Stimulated activated CD4-positive, alpha-beta T cell treated with anti-CD3 and anti-CD28 coated beads, Interleukin-1b, Interleukin-23, amount 100 ng/mL, for 48 hours (primary cell): ENCODE results near the gene C9orf78.

ENCODE experiments used
- DNase-seq: peaks from one replicate; pipeline ENCODE4 v3.0.0-alpha.2; 2020

The C9orf78 gene

GRCh38 chr9:129867136-129868022 is 32.3 kb upstream of the C9orf78 start:
- peak; percentile 49 for DNase-seq

- DNase-seq, result peak; percentile 47
Measured at GRCh38 chr9:129866394-129867135, 31.5 kb upstream of the C9orf78 start.

- DNase-seq, result no peak
Measured at GRCh38 chr9:129865668-129866320, 30.7 kb upstream of the C9orf78 start.

- DNase-seq, result no peak
Measured at GRCh38 chr9:129864991-129865647, 30.0 kb upstream of the C9orf78 start.

- peak; percentile 76 for DNase-seq
Measured at GRCh38 chr9:129863059-129863690, 28.1 kb upstream of the C9orf78 start.

- DNase-seq, result no peak
Measured at GRCh38 chr9:129861447-129861827, 26.4 kb upstream of the C9orf78 start.

- peak; percentile 48 for DNase-seq
Measured at GRCh38 chr9:129860653-129861446, 25.8 kb upstream of the C9orf78 start.

GRCh38 chr9:129858167-129858962 is 23.3 kb upstream of the C9orf78 start:
- DNase-seq, result no peak

GRCh38 chr9:129857207-129857606 is 22.1 kb upstream of the C9orf78 start:
- no peak for DNase-seq

- DNase-seq, result no peak
Measured at GRCh38 chr9:129854588-129855110, 19.6 kb upstream of the C9orf78 start.

GRCh38 chr9:129853614-129854013 is 18.5 kb upstream of the C9orf78 start:
- DNase-seq, result no peak

GRCh38 chr9:129852579-129852978 is 17.5 kb upstream of the C9orf78 start:
- no peak for DNase-seq

GRCh38 chr9:129851821-129852220 is 16.7 kb upstream of the C9orf78 start:
- no peak for DNase-seq

GRCh38 chr9:129850821-129851550 is 15.9 kb upstream of the C9orf78 start:
- no peak for DNase-seq

GRCh38 chr9:129849901-129850300 is 14.8 kb upstream of the C9orf78 start:
- DNase-seq, result no peak

- DNase-seq, result no peak
Measured at GRCh38 chr9:129848712-129849441, 13.8 kb upstream of the C9orf78 start.

GRCh38 chr9:129845373-129845772 is 10.3 kb upstream of the C9orf78 start:
- no peak for DNase-seq

- DNase-seq, result no peak
Measured at GRCh38 chr9:129841071-129841470, 6.0 kb upstream of the C9orf78 start.

- DNase-seq, result no peak
Measured at GRCh38 chr9:129840034-129840433, 5.0 kb upstream of the C9orf78 start.
